CD4-positive, alpha-beta T cell treated with Interleukin-15 for 1 hour (primary cell): ENCODE results near the gene SLC24A3.

Experiments used
- DNase-seq: peaks from one replicate; pipeline ENCODE4 v3.0.0-alpha.2; 2020

SLC24A3 gene

DNA sequence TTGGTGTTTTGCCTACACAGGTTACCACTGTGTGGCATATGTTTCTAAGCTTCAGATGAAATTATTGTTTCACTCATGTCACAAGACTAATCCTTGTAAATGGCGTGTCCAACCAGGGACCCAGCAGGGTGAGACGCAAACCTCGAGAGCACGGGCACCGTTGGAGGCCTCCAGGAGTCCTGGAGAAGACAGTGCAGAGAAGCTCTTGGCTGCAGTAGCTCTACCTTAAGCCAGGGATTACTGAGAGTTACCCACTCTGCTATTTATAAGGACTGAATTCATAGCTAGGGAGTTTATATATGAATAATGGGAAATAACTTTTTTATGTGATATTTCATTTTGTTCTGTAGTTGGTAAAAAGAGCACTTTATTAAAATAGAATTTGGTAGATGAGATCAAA is 137.4 kb downstream of the SLC24A3 start:
- DNase-seq: no peak

DNA sequence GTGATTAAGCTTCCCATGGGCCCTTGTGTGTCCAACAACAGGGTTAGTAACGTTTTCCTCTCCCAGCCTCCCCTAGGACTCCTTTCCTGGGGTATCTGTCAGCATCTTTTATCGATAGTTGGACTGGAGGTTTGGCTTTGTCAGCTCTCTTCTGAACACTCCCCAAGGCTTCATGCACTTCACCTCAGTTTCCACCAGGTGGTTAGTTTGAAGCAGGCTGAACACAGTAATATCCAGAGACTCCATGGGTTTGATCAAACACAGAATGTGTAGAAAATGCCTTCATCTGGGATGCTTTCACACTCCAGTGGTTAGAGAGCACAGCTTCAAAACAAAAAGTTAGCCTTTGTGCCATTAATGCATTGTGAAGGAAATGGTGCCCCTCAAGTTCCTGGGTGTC is 139.1 kb downstream of the SLC24A3 start:
- no peak for DNase-seq

DNA sequence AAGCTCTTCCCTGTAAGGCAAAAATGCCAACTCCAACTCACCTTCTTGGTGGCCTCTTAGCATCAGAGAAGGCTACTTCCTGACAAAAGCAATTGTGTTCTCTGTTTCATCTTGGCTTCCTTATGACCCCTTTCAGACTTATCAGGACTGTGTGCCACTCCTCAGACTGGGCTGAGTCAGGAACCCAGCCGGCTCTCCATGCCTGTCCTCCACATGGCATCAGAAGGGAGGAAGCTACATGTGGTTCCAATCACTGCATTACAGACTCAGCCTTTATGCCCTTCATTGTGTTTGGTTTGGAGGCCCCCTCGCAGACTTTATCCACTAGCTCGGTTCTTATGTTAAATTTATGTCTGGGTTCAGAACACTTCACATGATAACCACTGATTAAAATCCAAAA is 142.5 kb downstream of the SLC24A3 start:
- DNase-seq: no peak

DNA sequence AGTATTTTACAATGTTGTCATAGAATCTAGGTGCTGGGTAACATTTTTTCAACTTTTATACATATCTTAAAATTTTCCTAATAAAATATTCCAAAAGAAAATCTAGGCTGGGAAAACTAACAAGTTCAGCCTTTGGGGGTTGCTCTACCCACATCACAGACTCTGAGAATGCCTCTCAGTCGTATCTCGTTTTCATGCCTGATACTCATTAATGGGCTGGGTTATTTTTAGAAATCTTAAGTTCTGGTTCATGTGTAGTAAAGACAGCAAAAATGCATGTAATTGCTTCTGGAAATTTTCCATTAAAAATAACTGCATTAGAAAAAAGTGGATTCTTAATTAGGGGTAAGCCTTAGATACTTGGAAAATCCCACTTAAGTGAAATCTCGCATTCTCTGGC is 149.3 kb downstream of the SLC24A3 start:
- no peak for DNase-seq

DNA sequence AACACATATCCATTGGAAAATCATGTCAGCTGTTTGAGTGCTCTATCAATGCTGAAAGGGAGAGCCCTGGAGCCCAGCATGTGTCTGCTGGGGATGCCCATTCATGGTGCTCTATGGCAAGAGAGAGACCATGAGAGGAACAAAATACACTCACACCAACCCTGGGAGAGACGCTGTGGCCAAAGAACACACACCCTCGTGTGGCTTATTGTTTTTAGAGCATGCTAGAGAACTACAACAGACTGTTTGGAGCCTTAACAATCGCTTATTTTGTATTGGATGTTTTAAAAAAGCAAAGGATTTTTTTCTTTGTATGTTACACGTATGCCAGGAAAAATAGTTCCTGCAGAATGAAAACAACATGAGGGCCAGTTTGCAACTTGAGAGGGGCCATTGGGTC is 151.0 kb downstream of the SLC24A3 start:
- DNase-seq: no peak

DNA sequence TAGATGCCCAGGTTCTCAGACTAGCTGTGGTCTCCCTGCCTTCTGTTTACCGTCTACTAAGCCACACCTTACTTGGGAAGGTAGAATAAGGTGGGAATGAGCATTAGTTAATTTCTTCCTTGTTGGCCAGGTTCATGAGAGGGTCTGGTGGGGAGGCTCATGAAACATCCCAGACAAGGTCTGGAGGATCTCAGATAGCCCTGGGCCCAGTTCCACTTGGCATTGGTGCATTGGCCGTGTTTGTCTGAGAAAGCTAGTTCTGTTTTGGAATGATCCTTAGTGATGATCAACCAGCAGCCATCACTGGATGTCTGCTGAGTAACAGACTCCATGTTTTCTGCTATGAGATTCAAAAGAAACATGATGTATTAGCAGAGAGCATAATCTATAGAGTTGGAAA is 155.1 kb downstream of the SLC24A3 start:
- no peak for DNase-seq

DNA sequence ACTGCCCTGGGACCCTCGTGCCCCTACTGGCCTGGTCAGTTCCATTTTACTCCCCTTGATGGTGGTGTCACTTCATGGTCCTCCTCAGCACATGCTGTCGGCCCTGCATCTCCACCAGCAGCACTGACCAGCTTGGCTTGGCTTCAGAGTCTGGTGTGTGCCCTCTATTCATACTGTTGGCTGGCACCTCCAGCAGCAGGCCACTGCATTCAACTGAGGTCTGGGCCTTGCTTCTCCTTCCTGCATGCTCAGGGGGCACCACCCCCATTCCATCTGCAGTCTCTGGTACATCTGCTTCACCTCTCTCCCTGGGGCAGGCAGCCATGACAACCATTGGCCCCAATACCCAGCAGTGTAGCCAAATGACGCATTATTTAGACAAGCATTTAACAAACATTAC is 155.9 kb downstream of the SLC24A3 start:
- DNase-seq: no peak

DNA sequence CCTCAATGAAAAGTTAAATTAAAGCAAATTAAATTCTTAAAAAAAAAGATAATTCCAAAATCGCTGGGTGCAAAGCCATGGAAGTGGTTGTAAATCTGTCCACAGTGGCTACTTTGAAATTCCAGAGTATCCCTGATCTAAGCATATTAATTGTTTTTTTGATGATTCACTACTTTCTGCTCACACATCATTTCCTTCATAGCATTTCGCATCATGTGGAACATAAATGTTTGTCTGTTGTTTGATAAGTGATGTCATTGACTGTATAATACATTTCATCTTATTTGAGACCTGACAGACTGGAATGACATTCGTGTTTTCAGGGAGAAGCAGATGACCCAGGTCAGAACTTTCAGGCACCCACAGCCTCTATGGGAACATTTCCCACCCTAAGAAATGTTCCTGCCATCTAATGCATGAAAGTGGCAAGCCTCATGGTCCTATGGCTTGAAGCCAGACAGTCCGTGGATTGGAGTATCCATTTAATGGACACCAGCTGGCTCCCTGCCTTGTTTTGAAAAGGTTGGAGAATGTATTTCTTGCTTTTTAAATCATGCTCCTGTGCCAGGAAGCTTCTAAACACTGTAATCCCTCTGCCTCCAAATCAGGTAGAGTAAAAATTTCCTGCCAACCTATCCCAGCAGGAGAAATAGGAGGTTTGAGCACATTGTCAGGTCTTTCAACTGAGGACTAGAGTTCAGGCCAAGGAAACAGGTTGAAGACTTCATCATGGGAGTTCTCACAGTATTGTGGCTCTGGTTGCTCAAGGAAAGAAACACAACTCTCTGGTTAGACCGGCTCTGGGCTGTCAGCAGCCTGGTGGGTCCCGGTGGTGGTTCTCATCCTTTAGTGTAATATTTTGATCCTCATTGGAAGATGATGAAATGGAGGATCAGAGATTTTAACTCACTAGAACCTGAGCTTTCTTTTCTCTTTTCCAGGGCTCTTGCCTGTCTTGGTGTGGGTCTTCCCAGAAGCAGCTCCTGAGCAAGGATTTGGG is 157.9 kb downstream of the SLC24A3 start:
- no peak for DNase-seq

DNA sequence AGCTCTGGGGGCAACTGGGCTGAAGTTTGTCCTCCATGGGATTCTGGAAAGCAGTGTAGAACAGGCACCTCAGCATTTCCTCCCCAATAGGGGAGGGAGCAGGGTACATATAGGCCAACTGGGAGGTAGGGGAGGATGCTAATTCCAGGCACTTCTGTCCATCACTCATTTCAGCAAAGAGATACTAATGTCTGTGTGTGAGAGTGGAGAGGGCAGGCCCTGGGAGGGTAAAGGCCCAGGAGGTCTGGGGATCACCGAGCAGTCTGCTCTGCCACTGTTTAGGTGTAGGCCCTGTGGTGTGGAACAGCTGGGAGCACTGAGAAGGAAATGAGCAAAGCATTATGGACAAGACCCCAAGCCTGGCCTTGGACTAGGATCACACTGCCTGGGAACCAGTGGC is 158.7 kb downstream of the SLC24A3 start:
- no peak for DNase-seq

DNA sequence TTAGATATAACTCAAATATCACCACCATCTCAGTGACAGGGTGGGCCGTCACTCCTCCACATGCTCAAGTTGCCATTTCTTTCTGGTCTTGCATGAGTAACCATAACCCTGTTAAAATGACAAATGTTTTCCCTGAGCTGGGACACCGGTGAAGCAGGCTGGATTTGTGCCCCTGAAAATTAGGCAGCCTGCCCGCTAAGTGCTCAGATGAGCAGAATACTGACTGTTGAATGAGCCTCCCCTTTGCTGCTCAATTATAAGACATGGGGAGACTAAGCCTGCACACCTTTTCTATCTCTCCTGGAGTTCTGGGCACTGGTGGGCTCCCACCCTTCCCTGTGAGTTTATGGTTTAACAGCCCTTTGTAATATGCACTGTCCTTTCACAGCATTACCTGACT is 161.8 kb downstream of the SLC24A3 start:
- no peak for DNase-seq

DNA sequence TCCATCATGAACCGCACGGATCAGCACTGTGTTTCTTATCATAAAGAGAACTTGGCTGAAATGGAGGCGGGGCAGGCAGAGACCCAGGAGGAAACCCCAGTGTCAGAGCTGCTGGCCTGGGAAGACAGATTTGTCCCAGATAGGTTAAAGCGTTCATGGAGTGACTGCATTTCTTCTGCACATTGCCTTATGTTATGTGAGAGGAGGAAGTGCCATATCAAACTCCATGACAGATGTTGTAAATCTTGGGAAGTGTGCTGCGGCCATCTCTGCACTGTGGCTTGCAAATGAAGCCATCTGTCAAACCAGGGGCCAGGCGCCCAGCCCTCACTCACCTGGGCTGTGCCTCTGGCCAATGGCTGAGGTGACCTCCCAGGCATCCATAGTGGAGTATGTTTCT is 163.0 kb downstream of the SLC24A3 start:
- no peak for DNase-seq

DNA sequence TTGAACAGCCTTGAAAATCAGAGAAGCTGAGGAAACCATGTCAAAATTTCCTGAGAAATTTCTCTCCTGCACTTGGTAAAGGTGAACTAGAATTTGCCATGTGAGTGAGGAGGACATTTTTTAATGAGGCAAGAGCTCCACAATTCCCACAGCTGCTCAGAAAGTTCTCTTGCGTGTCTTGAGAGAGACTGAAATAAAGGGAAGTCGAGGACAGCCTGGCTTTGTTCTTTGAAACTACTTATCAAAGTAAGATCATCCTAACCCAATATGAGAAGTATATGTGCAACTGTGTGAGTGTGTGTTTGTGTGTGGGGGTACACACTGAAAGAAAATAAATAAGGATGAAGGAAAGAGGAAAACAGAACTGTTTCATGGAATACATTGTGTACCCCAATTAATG is 163.4 kb downstream of the SLC24A3 start:
- DNase-seq: no peak

DNA sequence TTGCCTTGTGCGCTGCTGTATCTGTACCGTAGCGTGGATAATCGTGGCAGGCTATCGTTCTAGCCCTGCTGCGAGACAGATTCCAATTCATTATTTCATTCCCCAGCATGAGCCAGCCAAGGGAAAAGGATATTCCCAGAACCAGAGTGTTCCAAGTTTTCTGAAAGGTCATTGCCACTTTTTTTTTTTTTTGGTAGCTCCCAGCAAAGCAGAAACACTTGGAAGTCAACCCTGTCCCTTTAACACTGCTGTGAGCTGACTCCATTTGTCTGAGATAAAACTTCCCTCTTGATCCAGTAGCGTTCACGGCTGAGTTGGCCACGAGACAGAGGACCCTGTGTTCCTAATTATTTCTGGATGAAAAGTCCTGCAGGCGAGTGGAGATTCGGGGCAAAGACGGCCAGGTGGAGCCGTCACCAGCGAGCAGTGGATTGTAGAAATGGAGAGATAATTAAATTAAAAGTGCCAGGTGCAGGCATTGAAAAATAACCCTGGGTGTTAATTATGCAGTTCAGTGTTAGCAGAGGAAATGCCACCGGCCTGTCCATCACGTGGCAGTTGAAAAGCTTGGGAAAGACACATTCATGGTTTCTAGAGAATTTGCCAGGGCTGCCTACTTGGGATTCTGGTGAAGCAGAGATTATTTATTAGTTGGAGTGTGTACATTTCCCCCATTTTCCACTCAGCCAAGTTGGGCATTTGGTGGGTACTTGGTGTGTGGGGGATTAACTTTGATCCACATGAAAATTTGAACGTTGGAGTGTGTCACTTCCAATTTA is 164.2 kb downstream of the SLC24A3 start:
- no peak for DNase-seq

DNA sequence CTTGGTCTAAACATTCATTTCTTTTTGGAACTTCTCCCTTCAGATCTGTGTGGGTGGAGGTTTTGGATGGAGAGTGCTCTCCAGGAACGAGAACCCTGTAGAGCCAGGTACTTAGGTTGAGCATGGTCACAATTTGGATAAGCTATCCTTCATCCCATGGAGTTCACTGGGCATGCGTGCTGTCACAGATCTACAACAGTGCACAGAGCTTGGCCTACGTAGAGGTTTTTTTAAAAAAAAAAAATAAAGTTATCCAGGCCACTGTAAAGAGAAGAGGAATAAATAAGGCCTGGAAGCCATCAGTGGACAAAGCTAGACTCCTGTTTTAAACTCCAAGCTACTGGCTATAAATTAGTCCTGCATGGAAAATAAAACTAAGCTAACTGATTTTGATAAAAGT is 165.6 kb downstream of the SLC24A3 start:
- DNase-seq: no peak

DNA sequence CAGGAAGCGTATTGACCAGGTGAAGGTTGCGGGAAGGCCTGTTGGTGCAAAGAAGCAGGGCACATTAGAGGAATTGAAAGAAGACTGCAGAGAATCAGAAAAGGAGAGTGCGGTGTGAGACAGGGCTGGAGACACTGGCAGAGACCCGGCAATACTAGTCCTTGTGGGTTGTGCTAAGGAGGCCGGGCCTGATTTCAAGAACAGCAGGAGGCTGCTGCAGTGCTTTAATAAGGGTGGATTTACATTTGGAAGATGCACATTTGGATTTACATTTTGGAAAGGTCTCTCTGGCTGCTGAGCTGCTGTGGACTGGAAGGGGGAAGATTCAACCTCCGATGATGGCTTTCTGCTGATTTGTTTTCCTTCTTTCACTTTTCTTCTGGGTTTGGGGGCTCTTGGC is 167.8 kb downstream of the SLC24A3 start:
- no peak for DNase-seq

DNA sequence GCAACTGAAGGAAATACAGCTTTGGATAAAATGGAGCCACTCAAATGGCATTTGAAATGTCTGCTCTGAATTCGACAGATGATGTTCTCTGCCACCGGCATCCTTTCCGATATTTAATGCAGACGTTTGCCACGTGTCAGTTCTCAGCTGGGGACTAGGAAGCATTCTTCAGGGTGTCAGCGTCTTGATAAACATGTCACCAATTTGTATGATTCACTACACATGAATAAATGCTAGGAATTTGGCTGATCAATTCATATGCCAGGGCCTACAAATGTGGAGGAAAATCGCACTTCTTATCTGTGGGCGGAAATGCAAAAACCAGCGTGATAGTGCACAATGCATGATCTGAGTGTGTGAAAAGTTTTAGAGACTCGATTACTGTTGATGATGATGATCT is 169.5 kb downstream of the SLC24A3 start:
- no peak for DNase-seq

DNA sequence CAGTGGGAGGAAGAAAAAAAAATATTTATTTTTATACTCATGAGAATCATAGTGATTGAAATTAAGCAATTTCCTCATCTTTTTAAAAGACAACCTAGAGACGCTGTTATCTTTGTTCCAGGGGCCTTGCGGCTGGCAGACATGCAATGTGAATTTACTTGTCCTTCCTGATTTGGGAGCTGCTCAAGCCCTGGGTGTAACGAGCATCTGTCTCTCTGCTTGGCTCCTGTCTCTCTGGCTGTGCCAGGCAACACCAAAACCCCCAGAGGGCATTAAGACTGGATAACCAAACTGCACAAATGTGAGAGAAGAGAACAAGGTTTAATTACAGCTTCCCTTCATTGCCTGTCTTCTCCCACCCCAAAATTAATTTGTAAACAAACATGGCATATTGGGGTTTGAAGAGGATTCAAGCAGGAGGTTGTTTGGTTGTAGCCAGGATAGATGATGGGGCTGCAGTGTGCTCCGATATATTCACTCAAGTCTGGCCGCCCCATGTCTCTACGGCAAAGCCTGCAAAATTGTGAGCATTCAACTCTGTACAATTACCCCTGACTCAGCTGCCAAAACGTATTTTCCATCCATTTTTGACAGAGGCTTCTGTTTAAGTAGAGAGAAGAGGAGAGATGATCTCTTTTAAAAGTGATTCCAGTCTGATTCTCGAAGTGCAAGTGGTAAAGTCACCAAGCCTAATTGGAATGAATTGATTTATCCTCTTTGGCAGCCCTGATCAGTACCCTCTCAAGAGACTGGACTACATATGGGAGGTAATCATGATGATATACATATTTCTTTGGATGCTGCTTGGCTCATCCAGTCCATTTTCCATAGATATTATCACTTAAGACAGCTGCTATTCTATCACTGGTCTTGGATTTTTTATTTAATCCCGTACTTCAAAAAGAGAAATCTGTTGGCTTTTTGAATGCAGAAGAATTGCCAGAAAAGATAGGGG is 170.2 kb downstream of the SLC24A3 start:
- DNase-seq: no peak

DNA sequence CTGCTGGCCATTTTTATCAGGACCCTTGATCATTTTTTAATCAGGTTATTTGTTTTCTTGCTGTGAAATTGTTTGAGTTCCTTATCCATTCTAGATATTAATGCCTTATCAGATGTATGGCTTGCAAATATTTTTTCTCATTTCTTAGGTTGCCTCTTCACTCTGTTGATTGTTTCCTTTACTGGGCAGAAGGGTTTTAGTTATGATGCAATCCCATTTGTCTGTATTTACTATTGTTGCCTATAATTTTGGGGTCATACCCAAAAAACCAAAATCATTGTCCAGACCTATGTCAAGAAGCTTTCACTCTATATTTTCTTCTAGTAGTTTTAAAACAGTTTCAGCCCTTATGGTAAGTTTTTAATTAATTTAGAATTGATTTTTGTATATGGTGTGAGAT is 172.5 kb downstream of the SLC24A3 start:
- no peak for DNase-seq

DNA sequence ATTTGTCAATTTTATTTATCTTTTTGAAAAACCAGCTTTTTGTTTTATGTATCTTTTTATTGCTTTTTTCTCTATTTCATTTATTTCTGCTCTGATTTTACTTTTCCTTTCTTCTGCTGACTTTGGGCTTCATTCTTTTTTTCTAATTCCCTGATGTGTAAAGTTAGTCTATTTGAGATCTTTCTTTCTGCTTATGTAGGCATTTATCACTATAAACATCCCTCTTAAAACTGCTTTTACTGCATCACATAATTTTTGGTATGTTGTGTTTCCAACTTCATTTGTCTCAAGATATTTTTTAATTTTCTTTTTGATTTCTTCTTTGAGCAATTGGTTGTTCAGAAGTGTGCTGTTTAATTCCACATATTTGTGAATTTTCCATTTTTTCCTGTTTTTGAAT is 174.8 kb downstream of the SLC24A3 start:
- DNase-seq: no peak

DNA sequence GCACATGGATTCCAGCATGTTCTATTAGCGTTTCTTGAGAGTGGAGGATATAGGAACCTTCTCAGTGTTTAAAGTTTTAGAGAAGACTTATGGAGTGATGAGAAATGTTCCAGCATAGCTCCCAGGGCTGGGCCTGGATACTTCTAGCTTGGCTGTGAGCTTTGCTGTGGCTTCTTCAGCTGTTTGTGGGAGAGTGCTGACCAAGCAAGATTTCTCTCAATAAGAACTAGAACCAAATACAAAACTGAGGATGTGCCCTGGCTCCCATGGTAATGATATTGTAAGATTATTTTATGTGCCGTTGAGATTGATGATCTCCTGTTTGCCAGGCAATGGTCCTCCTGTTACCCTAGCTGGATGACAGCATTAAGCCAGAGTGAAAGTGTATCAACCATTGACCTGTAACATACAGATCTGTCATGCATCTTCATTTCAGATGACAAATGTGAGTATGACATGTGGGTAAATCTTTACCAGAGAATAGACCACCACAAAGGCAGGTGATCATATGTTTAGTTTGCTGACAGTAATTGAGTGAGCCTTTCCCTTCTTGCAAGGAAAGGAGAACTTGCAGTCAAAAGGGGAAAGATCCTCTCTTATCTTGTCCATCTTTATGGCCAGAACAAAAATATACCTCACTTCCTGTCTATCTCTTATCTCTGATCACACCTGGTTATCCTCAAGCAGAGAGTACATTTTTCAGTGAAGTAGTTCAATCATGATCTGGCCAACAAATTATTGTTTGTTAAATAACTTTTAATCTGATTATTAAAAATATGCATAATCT is 180.1 kb downstream of the SLC24A3 start:
- DNase-seq: no peak

DNA sequence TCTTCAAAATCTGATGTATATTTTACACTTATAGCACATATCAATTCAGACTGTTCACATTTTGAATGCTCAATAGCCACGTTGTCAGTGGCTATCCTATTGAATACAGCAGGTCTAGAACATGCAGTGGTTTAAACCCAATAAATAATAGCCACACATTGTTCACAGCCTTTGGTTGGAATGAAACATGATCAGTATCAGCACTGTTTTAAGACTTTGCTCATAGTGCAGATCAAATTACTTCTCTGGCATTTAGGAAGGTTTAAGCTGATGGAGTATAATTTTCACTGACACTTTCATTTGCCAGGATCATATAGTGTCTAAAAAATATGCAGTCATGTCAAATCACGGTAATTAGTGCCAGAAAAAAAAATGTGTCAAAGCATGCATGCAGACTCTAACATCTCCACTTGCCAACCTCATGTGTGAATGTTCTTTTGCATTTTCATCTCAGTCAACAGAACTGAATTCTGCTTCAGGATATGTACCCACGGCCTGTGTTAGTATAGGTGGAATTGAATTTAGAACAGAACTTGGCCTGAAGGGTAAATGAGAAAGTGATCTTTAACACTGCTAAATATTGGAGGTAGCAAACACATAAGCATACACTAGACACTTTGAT is 184.1 kb downstream of the SLC24A3 start:
- no peak for DNase-seq

DNA sequence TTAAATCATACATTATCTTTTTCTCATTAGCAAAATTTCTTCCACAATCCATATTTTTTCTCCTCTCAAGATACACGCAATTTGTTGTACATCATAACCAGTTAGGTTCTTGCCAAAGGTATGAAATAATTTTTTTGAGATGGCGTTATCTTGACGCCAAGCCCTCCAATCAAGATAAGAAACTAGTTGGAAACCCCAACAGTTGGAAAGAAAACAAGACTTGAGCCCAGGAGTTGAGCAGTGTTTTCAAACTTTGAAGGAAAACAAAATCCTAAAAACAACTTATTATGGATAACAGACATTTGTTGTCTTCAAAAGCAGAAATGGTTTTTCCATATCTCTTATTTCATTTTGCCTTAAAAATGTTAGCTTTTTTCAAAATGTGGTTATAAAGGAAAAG is 184.8 kb downstream of the SLC24A3 start:
- DNase-seq: no peak
